Neutrophil (primary cell): ENCODE measurements around the gene PPP5C.

Experiments
- H3K27ac ChIP-seq: fragments of 200-600 bp; sonication (generic); 2 replicates; pipeline ENCODE4 v1.5.1; 2016; ENCODE audit warnings: mild to moderate bottlenecking, moderate library complexity
- H3K27me3 ChIP-seq: fragments of 200-600 bp; sonication (generic); 2 replicates; pipeline ENCODE4 v1.6.0; 2016; ENCODE audit warnings: mild to moderate bottlenecking
- H3K36me3 ChIP-seq: fragments of 200-600 bp; sonication (generic); 2 replicates; pipeline ENCODE4 v1.5.1; 2017
- H3K4me1 ChIP-seq, 2 experiments: fragments of 200-600 bp in 1 of 2; sonication (generic) in 1 of 2; 1 replicate in 1 of 2; 2 replicates in 1 of 2; pipeline versions ENCODE4 v1.5.1 to v1.6.1; 2013 to 2016; ENCODE audit warnings: low read depth in 1 of 2, low read length in 1 of 2, mild to moderate bottlenecking in 1 of 2, moderate library complexity in 1 of 2; ENCODE audit not compliant: control insufficient read depth in 1 of 2, insufficient read depth in 1 of 2
- H3K4me3 ChIP-seq, 2 experiments: fragments of 200-600 bp in 1 of 2; sonication (generic) in 1 of 2; 1 replicate in 1 of 2; 2 replicates in 1 of 2; pipeline ENCODE4 v1.5.1; 2013 to 2016; ENCODE audit warnings: low read depth in 1 of 2, low read length in 1 of 2, mild to moderate bottlenecking in 1 of 2, moderate library complexity in 1 of 2
- H3K9me3 ChIP-seq: fragments of 200-600 bp; sonication (generic); 2 replicates; pipeline ENCODE4 v1.5.1; 2016
- CTCF ChIP-seq: fragments of 200-600 bp; sonication (generic); IDR thresholded peaks from 2 replicates; pipeline ENCODE4 v1.5.1; 2016; ENCODE audit warnings: antibody characterized with exemption

Gene PPP5C

GRCh38 chr19:46385636-46386035, 38.7 kb downstream of the PPP5C start:
- peaks cover 68% of the 10 kb centered on the region for H3K36me3 ChIP-seq
- H3K27ac ChIP-seq = no peak overlapping the region
- TF ChIP-seq CTCF = no peak
- no peaks in the 10 kb centered on the region for H3K27me3 ChIP-seq
- no peaks in the 10 kb centered on the region for H3K9me3 ChIP-seq
- H3K4me3 ChIP-seq = no peak overlapping the region
- no peaks in the 10 kb centered on the region for H3K4me1 ChIP-seq

- Histone ChIP-seq H3K4me3 (no peak overlapping the region), H3K36me3 (peaks cover 73% of the 10 kb centered on the region), H3K4me1 (no peaks in the 10 kb centered on the region)
These were observed 39.3 kb downstream of the PPP5C start for GRCh38 chr19:46386151-46386550.

GRCh38 chr19:46386996-46387712, 40.3 kb downstream of the PPP5C start:
- Histone ChIP-seq H3K9me3 (no peaks in the 10 kb centered on the region), H3K4me3 (no peak overlapping the region), H3K4me1 (no peaks in the 10 kb centered on the region), H3K36me3 (peaks cover 72% of the 10 kb centered on the region), H3K27ac (no peak overlapping the region), H3K27me3 (no peaks in the 10 kb centered on the region)
- TF ChIP-seq CTCF = no peak

More at GRCh38 chr19:46386151-46386550, 39.3 kb downstream of the PPP5C start:
- Histone ChIP-seq H3K27me3 (no peaks in the 10 kb centered on the region), H3K9me3 (no peaks in the 10 kb centered on the region), H3K27ac (no peak overlapping the region)
- no peak for TF ChIP-seq CTCF

- no peak overlapping the region for H3K27ac ChIP-seq
- H3K9me3 ChIP-seq = no peaks in the 10 kb centered on the region
- H3K4me1 ChIP-seq = no peaks in the 10 kb centered on the region
- peaks cover 71% of the 10 kb centered on the region for H3K36me3 ChIP-seq
- no peaks in the 10 kb centered on the region for H3K27me3 ChIP-seq
- no peak overlapping the region for H3K4me3 ChIP-seq
- no peak for TF ChIP-seq CTCF
These were observed 40.8 kb downstream of the PPP5C start for GRCh38 chr19:46387713-46388130.

GRCh38 chr19:46388311-46389095, 41.6 kb downstream of the PPP5C start:
- Histone ChIP-seq H3K4me1 (no peaks in the 10 kb centered on the region), H3K27me3 (no peaks in the 10 kb centered on the region), H3K4me3 (no peak overlapping the region), H3K9me3 (no peaks in the 10 kb centered on the region), H3K36me3 (peaks cover 67% of the 10 kb centered on the region), H3K27ac (no peak overlapping the region)
- no peak for TF ChIP-seq CTCF
